ENCODE results near the gene CACNA1C.

- TF ChIP-seq CTCF (IDR thresholded peaks at IDR 0.05) (no peak), POLR2A (IDR thresholded peaks at IDR 0.05) (no peak), POLR2AphosphoS5 (IDR thresholded peaks at IDR 0.05) (no peak)
Observed at GRCh38 chr12:2453076-2453760, 400.4 kb downstream of the CACNA1C start.
